Lung (tissue), 12 donors: Measurements from ENCODE around the gene AKAIN1. TPM values are rescaled to one million over a fixed set of nuclear protein-coding genes. Genes with fewer than 3 reads are reported as not detected.

Experiments
- ATAC-seq: fragments of 200-7000 bp; cut with Tn5 transposase; one replicate; pipeline ENCODE4 v1.9.1; 2020; ENCODE audit warnings: moderate number of reproducible peaks; ENCODE audit not compliant: insufficient read depth, low FRiP score
- DNase-seq, 3 donors: peaks; one replicate each; pipeline ENCODE4 v3.0.0-alpha.2; 2013 to 2017
- H3K27ac ChIP-seq, 2 donors: one replicate each; pipeline ENCODE4 v1.5.1; 2013; ENCODE audit warnings: mild to moderate bottlenecking in 2 of 2, moderate library complexity in 2 of 2, control low read depth in 1 of 2, inconsistent platforms in 1 of 2, low read depth in 1 of 2, low read length in 1 of 2
- H3K27me3 ChIP-seq, 3 donors: one replicate each; pipeline ENCODE4 v1.5.1; 2013; ENCODE audit warnings: low read length in 2 of 3; ENCODE audit not compliant: control insufficient read depth in 3 of 3, insufficient read depth in 3 of 3
- H3K36me3 ChIP-seq, 4 donors: one replicate each; pipeline ENCODE4 v1.5.1; 2013; ENCODE audit warnings: low read length in 4 of 4, mild to moderate bottlenecking in 1 of 4, moderate library complexity in 1 of 4; ENCODE audit not compliant: control insufficient read depth in 4 of 4, insufficient read depth in 4 of 4
- H3K4me1 ChIP-seq, 5 donors: one replicate each; pipeline ENCODE4 v1.5.1; 2013; ENCODE audit warnings: low read length in 5 of 5, mild to moderate bottlenecking in 2 of 5, moderate library complexity in 1 of 5; ENCODE audit not compliant: control insufficient read depth in 5 of 5, insufficient read depth in 5 of 5
- H3K4me3 ChIP-seq: one replicate; pipeline ENCODE4 v1.5.1; 2013; ENCODE audit warnings: mild to moderate bottlenecking, control low read depth, moderate library complexity
- H3K9ac ChIP-seq, 2 donors: one replicate each; pipeline ENCODE4 v1.5.1; 2013; ENCODE audit warnings: low read length in 2 of 2, control low read depth in 1 of 2; ENCODE audit not compliant: insufficient read depth in 1 of 2
- H3K9me3 ChIP-seq, 4 donors: one replicate each; pipeline ENCODE4 v1.5.1; 2013; ENCODE audit warnings: low read length in 3 of 4, mild to moderate bottlenecking in 1 of 4, moderate library complexity in 1 of 4; ENCODE audit not compliant: control insufficient read depth in 4 of 4, insufficient read depth in 3 of 4
- WGBS, 2 donors: extraction: QIAGEN DNeasy Blood & Tissue Kit; methylation state at CpG; one replicate each; pipeline ENCODE4 v1.1.7; 2013; 5-methylcytosine and 5-hydroxymethylcytosine counted together
- polyA plus RNA-seq, 2 donors: library from polyadenylated mRNA; stranded (reverse); fragments of 200-250 nt; gene quantifications; one replicate each; pipeline ENCODE4 v1.2.1, GENCODE V29; 2013
- total RNA-seq, 2 donors: library from RNA; depleted of rRNA in 1 of 2; stranded (reverse); fragments of >200 nt in 1 of 2; gene quantifications; one replicate each; pipeline ENCODE4 v1.2.1, GENCODE V29; 2014 to 2021
- TF ChIP-seq, protein P1 (sequence below): IDR thresholded peaks from 2 replicates; pipeline ENCODE4 v1.5.1; 2012; ENCODE audit warnings: mild to moderate bottlenecking; ENCODE audit errors: control extremely low read depth, extremely low read depth
- donor health status: control.
- donor health status: control.
- donor health status: Bipolar disorder and iron deficiency.
- donor health status: healthy.
- donor health status: DM: yes; HTN: yes; CAD: no.

The AKAIN1 gene
- total and polyA plus RNA-seq, 4 donors, result not detected

DNA sequence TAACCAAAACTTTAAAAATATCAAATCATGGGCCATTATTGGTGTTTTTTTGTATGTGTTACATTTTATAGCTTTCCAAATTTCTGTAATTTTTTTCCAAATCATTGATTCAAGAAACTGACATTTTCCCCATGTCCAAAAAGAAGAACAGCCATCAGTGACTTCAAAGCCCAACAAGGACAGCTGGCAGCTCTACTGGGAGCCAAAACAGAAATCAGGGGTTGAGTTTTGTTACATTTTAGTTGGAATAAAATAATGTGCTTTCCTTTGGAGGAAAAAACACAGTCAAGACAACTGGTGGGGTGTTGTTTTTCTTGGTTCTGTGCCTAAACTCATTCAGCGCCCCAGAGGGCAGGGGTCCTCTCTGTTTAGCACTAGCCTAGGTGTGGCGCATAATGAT lies 23.8 kb downstream of the AKAIN1 start:
- Histone ChIP-seq H3K27ac (no peak overlapping the region), H3K9me3 (peaks cover 0 to 6% (median 0%) of the 10 kb centered on the region in 4 donors), H3K4me1 (peaks cover 0 to 2% (median 0%) of the 10 kb centered on the region in 5 donors), H3K9ac (no peak overlapping the region), H3K36me3 (no peaks in the 10 kb centered on the region), H3K27me3 (no peaks in the 10 kb centered on the region), H3K4me3 (no peak overlapping the region)
- TF ChIP-seq, protein P1, sequence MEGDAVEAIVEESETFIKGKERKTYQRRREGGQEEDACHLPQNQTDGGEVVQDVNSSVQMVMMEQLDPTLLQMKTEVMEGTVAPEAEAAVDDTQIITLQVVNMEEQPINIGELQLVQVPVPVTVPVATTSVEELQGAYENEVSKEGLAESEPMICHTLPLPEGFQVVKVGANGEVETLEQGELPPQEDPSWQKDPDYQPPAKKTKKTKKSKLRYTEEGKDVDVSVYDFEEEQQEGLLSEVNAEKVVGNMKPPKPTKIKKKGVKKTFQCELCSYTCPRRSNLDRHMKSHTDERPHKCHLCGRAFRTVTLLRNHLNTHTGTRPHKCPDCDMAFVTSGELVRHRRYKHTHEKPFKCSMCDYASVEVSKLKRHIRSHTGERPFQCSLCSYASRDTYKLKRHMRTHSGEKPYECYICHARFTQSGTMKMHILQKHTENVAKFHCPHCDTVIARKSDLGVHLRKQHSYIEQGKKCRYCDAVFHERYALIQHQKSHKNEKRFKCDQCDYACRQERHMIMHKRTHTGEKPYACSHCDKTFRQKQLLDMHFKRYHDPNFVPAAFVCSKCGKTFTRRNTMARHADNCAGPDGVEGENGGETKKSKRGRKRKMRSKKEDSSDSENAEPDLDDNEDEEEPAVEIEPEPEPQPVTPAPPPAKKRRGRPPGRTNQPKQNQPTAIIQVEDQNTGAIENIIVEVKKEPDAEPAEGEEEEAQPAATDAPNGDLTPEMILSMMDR, result no peak
- WGBS, 2 donors, result 82 to 86% methylated on average over 2 of the region's 2 CpGs
- DNase-seq (no peak), ATAC-seq (no peak)

DNA sequence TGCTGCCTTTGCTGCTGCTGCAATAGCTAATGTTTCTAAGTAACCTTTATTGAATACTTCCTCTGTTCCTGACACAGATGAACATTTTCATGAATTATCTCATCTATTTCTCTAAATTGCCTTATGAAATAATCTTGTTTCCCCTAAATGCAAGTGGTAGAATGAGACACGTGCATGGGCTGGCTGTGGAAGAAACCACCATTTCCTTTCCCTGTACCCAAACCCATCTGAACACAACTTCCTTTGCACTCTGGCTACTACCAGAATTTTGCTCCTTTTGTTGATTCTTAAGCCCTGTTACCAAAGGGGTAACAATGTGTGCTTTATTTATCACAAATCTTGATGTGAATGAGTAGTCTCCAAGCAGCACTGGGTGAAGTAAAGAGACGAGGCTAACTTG lies 29.2 kb downstream of the AKAIN1 start:
- peak; percentile 58 for ATAC-seq
- H3K36me3 ChIP-seq, result no peaks in the 10 kb centered on the region
- WGBS, 2 donors, result 13 to 38% methylated on average over 2 of the region's 2 CpGs
- H3K27me3 ChIP-seq, result no peaks in the 10 kb centered on the region
- TF ChIP-seq, protein P1, result no peak
- no peak for DNase-seq
- no peak overlapping the region for H3K27ac ChIP-seq
- no peak overlapping the region for H3K9ac ChIP-seq
- H3K9me3 ChIP-seq, result peaks cover 0 to 3% (median 0%) of the 10 kb centered on the region in 4 donors
- H3K4me3 ChIP-seq, result no peak overlapping the region
- H3K4me1 ChIP-seq, result no peaks in the 10 kb centered on the region

DNA sequence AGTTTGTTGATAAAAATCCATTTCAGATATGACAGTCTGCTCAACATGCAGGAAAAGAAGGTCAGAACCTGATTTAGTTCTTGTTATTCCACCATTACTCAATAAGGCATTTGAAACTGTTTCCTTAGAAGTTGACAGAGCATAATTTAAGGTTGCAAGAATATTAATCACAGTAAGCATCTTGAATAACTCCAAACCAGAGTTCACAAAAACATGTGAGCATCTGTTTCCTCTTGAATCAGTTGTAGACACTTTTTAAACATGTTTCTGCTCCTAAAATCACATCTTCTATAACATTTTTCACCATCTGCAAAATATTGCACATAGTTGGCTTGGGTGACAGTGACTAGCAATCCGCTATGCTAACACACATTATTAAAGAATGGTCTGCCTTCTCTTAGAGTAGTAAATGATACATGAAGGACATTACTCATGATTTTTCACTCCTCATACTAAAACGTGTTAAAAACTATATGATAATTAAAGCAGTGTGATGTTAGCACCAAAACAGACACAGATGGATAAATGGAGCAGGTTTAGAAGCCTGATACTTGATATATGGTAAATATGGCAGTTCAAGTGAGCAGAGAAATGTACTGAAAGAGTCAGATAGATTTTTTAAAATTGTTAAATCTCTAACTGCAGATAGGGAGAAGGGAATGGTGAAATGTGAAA lies 30.3 kb downstream of the AKAIN1 start:
- WGBS, 2 donors, result 24 to 35% methylated on average over 2 of the region's 2 CpGs
- Histone ChIP-seq H3K4me3 (no peak overlapping the region), H3K27me3 (no peaks in the 10 kb centered on the region), H3K9ac (no peak overlapping the region), H3K4me1 (no peaks in the 10 kb centered on the region), H3K9me3 (peaks cover 0 to 3% (median 0%) of the 10 kb centered on the region in 4 donors), H3K27ac (no peak overlapping the region), H3K36me3 (no peaks in the 10 kb centered on the region)
- DNase-seq, result no peak
- no peak for ATAC-seq
- TF ChIP-seq, protein P1, result no peak

DNA sequence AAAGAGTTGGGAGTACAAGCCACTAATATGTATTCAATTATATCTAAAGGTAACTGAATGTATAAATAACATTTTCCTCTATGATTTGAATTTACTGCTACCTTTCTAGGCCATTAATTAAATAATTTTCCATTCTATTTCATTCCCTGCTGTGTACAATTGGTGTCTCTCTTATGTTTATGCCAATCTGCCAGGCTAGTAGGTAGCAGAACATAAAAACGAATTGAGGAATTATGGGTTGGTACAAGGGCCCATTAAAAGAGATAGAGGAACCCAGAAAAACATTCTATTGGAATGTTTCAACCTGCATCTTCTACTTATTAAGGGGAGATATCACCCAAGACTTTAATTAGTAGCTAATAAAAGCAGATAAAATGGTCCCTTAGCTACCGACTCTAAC lies 32.2 kb downstream of the AKAIN1 start:
- TF ChIP-seq, protein P1, result no peak
- H3K9ac ChIP-seq, result no peak overlapping the region
- H3K27me3 ChIP-seq, result no peaks in the 10 kb centered on the region
- H3K36me3 ChIP-seq, result no peaks in the 10 kb centered on the region
- DNase-seq (no peak), ATAC-seq (no peak)
- H3K4me1 ChIP-seq, result no peaks in the 10 kb centered on the region
- no peaks in the 10 kb centered on the region for H3K9me3 ChIP-seq
- H3K27ac ChIP-seq, result no peak overlapping the region
- 66 to 84% methylated on average over 2 of the region's 2 CpGs for WGBS, 2 donors
- H3K4me3 ChIP-seq, result no peak overlapping the region
